Esophagus mucosa (tissue), 1 donor: ENCODE results near the gene ADGRV1. TPM values are rescaled to one million over a fixed set of nuclear protein-coding genes. Genes with fewer than 3 reads are reported as not detected.

Experiments used
- ATAC-seq: fragments of 200-7000 bp; cut with Tn5 transposase; one replicate; pipeline ENCODE4 v1.9.1; 2020
- total RNA-seq: library from RNA; stranded (reverse); gene quantifications from one replicate; pipeline ENCODE4 v1.2.4, GENCODE V29; 2023
- donor health status: DM: yes; HTN: yes; CAD: no.

The ADGRV1 gene
- total RNA-seq, 1 donor from 2014 or later: 3.7 TPM

DNA sequence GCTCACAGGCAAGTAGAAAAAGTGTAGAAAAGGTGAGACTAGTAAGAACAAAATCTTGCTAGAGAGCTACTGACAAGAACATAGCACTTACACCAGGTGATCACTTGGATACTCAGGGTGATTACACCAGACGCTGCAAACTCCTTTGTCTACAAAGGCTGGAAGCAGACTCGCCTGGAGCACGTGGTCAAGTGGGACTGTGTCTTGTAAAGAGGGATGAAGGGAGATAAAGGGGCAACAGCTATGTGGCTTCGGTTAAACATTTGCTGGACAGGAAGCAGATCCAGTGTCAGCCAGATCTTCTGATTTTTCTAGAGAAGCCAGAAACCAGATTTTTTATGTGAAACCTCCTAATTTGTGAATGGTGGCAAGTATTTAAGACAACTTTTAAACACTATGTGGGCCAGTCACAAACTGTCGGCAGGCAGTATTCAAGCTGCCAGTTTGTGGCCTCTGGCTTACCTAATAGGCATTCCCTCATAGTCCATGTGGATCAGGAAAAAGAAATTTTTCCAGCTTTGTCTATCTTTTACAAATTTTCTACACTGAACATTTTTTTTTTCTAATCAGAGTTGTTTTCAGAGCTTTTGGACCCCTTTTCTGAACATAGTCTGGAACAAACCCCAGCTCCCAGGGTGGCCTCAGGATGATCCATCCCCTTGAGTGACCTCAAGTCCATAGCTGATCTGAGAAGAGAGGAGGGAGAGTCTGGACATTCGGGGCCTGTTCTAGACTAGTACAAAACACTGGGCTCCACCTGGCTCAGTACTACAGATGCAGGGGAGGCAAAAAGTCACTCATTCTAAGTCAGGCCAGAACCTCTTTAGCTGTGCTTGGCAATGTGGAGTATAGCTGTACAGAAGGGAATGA, 561.6 kb downstream of the ADGRV1 start:
- no peak for ATAC-seq

DNA sequence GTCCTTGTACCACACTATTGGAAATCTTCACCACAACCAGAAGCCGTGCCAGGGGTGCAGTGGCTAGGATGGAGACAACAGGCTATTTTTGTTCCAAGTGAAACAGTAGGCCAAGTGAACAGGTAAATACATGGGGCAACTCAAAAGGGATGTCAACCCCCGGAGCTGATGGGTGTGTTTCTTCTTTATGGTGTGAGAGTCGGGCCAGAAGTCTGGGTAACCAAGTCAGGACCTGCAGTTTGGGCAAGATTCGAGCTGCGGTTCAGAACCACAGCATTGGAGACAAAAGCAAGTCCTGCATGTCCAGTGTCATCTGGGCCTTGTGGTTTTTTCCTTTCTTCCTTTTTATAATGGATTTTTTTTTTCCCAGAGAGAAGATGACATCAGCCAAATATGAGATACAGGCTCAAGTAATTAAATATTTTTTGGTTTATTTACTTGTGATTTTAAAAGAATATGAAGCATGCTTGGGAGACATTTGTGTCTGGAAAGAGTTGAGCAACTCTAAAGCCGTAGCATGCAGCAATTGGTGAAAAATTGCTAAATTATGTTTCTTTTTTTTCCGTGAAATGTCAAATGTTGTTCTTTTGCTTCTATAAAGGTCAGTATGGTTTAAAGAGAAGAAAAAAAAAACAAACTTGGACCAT, 562.9 kb downstream of the ADGRV1 start:
- ATAC-seq: no peak

DNA sequence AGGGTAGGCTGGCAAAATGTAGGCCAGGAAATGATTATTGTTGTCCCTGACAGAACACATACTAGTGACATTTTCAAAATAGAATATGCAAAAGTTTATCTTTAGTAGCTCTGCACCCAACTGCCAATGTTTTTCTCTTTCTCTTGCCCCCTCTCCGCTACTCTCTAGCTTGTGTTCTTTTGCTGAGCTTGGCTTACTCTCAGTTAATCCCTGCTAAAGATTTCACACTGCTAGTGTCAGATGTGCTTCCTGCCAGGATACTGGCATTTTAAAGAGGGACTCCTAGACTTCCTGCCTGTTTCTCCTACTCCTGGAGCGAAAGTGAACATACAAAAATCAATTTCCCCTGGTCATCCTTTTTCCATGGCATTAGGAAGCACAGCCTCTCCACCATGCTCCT, 564.1 kb downstream of the ADGRV1 start:
- ATAC-seq: no peak

DNA sequence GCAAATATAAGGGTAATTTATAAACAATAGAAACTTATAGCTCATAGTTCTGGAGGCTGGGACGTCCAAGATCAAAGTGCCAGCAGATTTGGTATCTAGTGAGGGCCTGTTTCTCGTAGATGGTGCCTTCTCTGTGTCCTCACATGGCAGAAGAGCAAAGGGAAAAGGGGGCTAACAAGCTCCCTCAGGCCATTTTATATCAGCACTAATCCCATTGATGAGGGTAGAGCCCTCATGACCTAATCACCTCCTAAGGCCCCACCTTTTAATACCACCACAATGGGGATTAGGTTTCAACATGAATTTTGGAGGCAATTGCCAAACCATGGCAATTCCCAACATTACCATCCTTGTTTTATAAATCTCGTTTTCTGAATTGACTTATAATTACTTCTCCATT, 564.7 kb downstream of the ADGRV1 start:
- ATAC-seq: no peak

DNA sequence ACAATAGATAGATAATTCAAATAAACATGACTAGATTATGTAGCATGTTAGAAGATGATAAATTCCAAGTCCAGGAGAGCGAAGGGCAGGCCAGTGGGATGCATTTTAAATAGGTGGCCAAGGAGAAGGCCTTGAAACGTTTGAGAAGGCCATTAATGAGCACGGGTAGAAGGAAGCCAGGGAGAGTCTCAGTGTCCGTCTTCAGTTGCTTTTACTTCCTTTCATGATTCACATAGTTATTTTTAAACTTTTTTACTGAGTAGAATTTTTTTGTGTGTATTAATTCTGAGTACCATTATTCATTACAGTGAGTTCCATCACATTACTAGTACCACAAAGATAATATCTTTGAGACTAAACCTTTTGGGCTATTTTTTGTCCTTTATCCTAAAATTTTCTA, 565.3 kb downstream of the ADGRV1 start:
- ATAC-seq: no peak

DNA sequence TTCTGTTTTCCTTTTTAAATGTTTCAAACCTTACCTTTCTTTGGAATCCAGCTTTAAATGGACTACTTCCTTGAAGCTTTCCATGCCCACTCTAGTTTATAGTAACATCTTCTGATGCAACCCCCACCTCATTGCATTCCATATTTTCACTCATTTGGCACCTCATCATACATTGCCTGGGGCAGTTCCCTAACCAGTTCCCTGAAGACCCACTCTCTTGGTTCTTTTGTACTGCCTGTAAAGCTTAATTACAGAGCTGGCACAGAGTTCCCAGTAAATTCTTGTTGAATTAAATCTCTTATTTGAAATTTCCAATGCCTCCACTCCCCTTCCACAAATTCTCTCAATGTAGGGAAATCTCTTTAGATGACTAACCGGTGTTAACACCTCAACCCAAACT, 567.3 kb downstream of the ADGRV1 start:
- no peak for ATAC-seq

DNA sequence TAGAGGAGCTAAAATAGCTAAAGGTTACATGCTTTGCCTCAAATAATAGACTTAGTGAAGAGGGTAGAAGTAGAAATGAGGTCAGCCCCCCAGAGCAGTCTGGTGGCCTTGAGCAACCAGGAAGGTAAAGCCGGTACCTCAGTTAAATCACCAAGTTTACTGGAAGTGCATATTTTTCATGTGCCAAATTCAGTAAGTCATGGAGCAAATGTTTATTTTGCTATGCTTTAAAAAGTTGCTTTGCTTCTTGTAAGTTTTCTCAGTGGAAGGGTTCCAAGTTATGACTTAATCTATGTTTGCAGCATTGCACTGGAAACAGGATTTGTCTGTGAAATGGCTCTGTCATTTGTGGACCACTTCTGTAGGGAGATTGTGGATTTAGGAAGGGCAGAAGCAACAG, 567.9 kb downstream of the ADGRV1 start:
- no peak for ATAC-seq

DNA sequence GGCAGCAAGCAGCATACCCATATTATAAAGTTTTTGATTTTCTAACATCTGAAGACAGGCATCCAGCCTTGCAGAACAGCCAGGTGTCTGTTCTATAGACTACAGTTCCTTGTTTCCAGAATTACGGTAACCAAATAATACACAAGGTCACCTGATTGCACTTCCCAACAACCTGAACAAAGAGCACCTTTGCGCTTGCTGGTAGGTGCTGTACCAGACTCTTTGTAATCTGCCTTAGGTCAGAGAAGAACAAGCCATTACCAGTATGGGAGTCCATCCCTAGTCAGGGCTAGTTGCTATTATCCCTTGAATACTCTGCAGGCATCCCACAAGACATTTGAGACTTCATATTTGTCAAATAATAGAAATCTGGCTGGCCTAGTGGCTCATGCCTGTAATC, 568.3 kb downstream of the ADGRV1 start:
- no peak for ATAC-seq

DNA sequence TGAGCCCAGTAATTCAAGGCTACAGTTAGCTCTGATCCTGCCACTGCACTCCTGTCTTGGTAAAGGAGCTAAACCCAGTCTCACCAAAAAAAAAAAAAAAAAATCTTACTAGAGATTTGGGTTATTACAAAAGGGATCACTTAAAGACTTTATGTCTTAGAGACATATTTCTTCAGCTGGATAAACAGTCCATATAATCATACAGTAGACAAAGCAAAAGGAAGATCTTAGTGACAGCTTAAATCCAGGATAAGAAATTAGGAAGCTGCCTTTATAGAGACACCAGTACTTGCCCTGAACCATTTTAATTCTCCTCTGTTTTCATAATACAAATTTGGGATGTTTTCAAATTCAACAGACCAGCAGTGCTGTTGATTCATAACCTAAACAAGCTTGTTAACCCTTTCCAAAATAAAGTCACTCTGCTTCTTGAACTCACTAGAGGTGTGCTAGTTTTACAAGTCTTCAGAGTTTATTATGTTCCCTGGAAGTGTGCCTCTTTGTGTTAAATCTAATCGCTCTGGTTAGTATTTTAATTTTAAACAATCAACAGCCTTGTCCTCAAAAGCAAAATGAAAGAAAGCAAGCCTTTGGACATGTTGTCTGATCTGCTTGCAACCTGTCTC, 569.0 kb downstream of the ADGRV1 start:
- peak; percentile 56 for ATAC-seq

DNA sequence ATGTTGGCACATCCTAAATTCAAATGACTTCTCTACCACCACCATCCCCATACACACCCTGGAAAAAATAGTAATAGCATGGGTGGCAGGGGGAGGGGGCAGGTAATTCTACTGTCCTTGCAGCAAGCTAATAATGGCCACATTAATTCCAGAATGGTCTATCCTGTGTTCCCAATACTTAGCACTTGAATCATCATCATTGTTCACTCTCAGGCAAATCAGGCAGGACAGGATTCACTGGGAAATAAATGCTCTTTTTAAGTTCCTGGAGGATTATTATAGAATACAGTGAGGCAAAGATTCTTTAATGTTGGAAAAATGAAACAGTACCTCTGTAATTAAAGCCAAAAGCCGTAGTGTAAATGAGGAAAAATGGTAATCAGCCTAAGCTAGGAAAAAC, 570.0 kb downstream of the ADGRV1 start:
- ATAC-seq: no peak

DNA sequence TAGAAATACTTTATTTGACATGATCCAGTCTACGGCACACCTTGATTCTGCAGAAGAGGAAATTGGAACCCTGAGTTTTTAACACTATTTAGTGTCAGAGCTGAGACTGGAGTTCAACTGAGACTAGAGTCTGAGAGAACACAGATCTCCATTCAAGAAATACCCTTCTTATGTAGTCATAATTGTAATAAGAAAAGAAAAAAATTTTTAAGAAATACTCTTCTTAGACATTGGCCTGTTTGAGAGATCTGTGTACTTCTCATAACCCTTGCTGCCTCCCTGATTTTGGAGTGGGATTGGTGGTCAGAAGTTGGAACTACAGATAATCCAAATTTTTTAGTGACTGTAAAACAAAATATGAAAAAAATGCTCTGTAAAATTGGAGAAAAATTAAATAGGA, 571.2 kb downstream of the ADGRV1 start:
- ATAC-seq: no peak

DNA sequence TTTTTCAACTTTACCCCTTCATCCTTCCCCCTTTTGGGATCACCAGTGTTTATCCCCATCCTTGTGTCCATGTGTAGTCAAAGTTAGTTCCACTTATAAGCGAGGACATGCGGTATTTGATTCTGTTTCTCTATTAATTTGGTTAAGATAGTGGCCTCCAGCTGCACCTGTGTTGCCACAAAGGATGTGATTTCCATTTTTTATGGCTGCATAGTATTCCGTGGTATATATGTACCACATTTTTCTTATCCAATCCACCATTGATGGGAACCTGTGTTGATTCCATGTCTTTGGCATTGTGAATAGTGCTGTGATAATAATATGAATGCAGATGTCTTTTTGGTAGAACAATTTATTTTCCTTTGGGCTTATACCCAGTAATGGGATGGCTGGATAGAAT, 572.2 kb downstream of the ADGRV1 start:
- ATAC-seq: no peak

DNA sequence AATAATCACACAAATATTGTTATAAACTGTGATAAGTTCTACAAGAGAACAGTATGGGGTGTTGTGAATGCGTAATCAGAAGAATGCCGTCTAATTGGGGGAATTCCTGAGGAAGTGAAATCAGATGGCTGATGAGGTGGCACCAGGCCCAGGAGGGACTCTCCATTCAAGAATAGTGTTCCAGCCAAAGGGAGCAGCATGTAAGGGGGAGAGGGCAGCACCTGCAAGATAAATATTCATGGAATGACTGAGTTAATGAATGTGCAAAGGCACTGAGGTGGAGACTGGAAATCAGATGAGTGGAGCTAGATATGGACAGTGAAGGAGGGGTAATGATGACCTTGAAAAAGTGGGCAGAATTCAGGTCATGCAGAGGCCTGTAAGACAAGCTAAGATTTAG, 574.0 kb downstream of the ADGRV1 start:
- ATAC-seq: no peak

DNA sequence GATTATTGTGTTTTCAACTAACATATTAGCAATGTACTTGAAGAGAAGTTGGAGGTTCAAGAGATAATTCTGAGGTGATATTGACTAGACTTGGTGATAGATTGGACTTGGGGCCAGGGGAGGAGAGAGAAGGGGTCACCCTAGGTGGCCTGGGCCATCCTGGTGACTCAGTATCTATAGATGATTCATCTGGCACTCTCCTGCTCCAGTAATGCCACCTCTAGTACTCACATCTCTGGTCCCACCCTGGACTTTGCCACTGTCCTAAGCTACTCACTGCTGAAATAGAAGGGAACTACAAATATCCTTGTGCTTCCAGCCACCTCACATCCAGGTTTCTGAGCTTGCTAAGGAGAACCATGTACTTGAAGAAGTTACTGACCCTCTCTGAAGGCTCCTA, 574.6 kb downstream of the ADGRV1 start:
- peak; percentile 55 for ATAC-seq

DNA sequence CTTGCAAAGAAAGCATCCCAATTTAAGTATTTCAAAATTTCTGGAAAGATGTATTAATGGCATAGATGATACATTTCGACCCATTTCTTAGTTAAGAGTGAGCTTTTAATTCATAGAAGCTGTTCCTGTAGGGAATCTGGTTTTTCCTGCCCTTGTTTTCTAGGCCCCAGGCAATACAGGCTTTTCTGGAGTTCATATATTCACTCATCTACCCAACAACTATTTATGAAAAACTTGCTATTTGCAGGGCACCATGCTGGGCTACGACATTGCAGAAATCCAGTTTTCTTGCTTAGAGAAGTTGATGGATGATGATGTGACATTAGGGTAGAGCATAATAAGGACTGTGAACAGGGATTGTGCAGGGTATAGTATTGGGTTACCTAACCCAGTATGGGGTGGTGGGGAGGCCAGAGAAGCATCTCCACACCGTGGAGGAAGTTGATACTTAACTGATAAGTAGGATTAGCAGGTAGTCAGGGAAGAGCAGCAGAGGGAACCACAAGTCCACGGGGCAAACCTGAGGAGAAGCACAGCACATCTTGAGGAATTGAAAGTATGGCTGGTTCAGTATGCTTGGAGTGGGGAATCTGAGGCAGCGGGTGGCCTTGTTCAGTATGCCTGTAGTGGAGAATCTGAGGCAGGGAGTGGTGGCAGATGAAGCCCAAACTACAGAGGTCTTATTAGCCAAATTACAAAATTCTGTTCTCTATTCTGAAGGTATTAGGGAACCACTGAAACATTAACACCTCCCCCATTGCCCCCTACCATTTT, 577.1 kb downstream of the ADGRV1 start:
- no peak for ATAC-seq

DNA sequence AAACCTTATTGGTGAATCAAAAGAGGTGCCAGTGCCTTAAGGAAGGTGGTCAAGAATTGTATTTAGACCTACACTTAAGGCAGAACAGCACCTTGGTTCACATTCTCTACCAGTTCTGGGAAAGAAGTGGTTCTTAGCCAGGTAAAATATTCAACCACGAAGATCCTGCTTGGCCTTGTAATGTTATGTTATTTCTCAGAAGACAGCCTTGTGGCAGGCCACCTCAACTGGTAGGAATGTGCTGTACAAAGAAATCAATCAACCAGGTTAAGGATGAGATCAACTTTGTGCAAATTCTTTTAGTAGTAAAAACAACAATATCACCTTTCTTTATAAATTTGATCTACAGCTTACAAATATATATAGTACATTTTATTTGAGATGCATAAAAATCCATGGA, 577.7 kb downstream of the ADGRV1 start:
- peak; percentile 36 for ATAC-seq

DNA sequence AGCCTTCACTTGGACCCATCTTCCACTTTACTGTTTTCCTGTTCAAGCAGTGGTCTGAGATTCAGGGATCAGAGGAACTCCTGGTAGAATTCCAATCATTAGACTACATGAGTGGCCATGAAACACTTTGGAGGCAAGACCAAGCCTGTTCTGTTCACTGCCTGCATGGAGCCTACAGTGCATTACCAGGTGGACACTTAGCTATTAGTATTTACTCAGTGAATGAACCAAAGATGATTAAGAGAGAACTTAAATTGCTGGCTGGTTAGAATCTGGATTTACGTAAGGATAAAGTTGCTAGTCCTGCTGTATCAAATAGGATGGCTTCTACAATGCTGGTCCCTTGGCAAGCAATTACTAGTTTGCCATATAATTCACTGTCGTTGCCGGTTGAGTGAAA, 579.0 kb downstream of the ADGRV1 start:
- peak; percentile 67 for ATAC-seq

DNA sequence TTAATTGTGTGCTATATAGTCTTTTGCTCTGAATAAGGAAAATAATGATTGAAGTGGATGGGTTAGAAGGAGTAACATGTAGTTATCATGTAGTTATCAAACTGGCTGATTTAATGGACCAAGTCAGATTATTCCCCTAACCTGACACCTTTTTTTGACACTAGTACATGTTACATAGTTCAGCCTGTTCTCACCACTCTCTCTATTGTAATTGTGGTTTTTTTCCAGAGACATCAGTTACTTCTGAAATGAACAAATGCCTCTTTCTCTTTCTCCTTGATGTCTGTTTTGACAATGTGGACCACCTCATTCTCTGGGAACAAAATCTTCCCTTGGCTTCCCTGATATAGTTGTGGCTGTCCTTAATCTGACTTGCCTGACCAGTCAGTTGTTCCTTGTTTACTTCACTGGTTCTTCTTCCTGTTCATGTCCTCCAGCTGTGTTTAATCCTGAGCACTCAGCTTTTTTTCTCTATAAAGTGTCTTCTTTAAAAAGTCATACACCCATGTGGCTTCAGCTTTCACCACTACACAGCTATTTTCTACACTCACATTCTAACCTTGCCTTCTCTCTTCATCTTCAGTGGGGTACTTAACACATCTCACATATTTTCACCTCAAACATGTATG, 581.1 kb downstream of the ADGRV1 start:
- no peak for ATAC-seq

DNA sequence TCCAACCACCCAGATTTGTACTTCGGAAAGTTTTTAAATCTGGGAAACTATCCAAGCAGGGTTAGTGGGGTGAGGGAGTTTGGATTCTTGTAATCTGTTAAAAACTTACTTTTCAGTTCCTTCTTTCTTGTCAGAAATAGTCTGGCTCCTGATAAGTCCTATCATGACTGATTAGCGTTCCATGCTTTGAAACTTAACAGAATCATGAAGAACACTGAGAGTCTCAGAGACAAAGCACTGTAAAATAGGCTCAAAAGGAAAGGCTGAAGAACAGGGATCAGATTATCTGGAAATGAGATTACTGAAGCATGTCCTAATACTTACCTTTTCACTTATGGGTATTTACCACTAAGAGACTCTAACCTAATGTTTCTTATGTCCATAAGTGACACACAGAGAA, 582.1 kb downstream of the ADGRV1 start:
- no peak for ATAC-seq

DNA sequence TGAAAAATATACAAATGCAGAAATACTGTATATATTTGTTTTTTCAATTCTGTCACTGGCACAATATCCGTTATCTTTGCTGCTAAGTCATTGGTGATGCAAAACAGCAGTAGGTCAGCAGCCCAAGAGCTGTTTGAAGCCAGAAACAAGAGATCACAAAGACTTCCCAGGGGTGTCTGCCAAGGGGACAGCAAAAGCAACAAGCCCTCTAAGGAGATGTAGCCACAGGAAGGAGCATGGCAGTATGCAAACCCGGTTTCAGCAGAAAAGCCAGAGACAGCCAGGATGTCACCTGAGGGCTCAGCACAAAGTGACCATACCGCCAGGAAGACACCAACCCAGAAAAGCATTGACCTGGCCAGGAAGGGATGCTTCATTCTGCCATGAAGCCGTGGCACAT, 583.0 kb downstream of the ADGRV1 start:
- ATAC-seq: no peak

DNA sequence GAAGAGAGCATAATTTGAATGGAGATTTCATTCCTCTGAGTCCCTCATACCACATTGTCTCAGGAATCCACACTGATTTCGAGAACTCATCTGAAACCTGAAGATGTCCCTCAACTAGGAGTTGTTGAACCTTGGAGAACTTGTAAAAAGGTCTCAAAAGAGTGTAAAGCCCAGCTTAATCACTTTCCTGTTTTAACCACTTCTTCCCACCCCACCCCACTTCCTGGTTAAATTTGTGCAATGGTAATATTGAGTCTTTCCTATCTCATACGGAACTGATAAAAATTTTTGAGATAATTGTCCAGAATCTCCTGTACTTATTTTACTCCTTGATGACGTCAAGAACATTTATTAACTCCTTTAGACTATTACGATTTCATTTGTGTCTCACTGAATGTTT, 583.8 kb downstream of the ADGRV1 start:
- ATAC-seq: no peak

DNA sequence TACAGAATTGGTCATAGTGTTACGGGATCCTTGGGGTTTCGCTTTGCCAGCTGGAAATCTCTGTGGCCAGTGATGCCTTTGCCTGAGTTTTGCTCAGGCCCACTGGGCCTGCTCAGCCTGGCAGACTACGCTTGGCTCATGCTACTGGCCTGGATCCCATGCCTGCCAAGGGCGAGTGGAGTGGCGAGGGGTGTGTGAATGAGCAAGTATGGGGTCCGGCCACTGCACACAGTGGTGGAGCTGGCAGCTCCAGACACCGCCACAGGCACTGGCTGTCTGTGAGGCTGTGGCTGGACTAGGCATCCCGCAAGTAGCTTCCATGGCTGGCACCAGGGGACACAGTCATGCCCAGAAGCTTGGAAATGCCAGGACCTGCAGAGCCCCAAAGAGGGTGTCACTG, 584.2 kb downstream of the ADGRV1 start:
- ATAC-seq: no peak

DNA sequence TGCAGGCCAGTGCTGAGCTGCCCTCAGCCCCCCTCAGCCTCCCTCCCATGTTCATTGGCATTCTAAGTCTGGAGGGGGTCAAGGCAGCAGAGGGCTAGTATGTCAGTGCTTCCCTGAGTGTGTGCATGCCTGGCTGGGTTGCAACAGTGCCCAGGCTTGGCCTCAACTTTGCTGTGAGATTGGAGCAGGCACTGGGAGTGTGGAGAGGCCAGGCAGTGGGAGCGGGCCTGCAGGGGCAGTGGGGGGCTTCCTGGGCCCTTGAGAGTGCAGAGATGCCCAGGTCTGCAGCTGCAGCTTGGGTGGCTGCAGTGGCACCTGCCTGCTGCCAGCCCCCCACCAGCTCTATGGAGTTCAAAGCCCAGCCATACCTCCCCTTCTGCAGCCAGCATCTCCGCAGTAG, 585.2 kb downstream of the ADGRV1 start:
- no peak for ATAC-seq
